CD14-positive monocyte (primary cell): ENCODE data around the gene TNFRSF25. TPM values are rescaled to one million over a fixed set of nuclear protein-coding genes. Genes with fewer than 3 reads are reported as not detected.
"Not testable (repeated sequence)": the region's sequence is repeated elsewhere in the genome, so short reads cannot be mapped to it uniquely, and the experiment has no call there.

ENCODE experiments used
- DNase-seq, 3 donors: peaks; one replicate each; pipeline ENCODE4 v3.0.0-alpha.2; 2011 to 2022
- H2AFZ ChIP-seq: 2 replicates; pipeline ENCODE4 v1.6.0; 2012; ENCODE audit warnings: mild to moderate bottlenecking, low read depth, low read length, inconsistent platforms; ENCODE audit not compliant: insufficient read depth, poor library complexity, severe bottlenecking
- H3K27ac ChIP-seq, 2 donors: 1 replicate in 1 of 2; 2 replicates in 1 of 2; pipeline ENCODE4 v1.5.1; 2012 to 2013; ENCODE audit warnings: low read length in 2 of 2, control low read depth in 1 of 2, inconsistent platforms in 1 of 2, low read depth in 1 of 2, mild to moderate bottlenecking in 1 of 2
- H3K27me3 ChIP-seq, 2 donors: one replicate each; pipeline versions ENCODE4 v1.6.0 to v1.6.1; 2011 to 2013; ENCODE audit warnings: low read length in 2 of 2; ENCODE audit not compliant: control insufficient read depth in 2 of 2, insufficient read depth in 2 of 2
- H3K36me3 ChIP-seq, 2 donors: replicated peaks in 1 of 2; 1 replicate in 1 of 2; 2 replicates in 1 of 2; pipeline versions ENCODE4 v1.5.1 to v1.6.1; 2012 to 2013; ENCODE audit warnings: low read length in 2 of 2, control low read depth in 1 of 2, inconsistent platforms in 1 of 2, mild to moderate bottlenecking in 1 of 2; ENCODE audit not compliant: insufficient read depth in 2 of 2, control insufficient read depth in 1 of 2
- H3K4me1 ChIP-seq, 2 donors: 1 replicate in 1 of 2; 2 replicates in 1 of 2; pipeline versions ENCODE4 v1.5.1 to v1.6.1; 2012 to 2013; ENCODE audit warnings: low read length in 2 of 2, control low read depth in 1 of 2, inconsistent platforms in 1 of 2, mild to moderate bottlenecking in 1 of 2, moderate library complexity in 1 of 2; ENCODE audit not compliant: insufficient read depth in 2 of 2, control insufficient read depth in 1 of 2
- H3K4me2 ChIP-seq: replicated peaks from 2 replicates; pipeline ENCODE3; 2012; ENCODE audit warnings: low read length, moderate library complexity, mild to moderate bottlenecking; ENCODE audit not compliant: poor library complexity, severe bottlenecking; ENCODE audit errors: extremely low read depth
- H3K4me3 ChIP-seq, 3 experiments: fragments of 200-600 bp in 1 of 3; sonication (generic) in 1 of 3; replicated peaks in 1 of 3; 1 replicate in 2 of 3; 2 replicates in 1 of 3; pipeline ENCODE4 v1.5.1; 2011 to 2013; ENCODE audit warnings: low read length in 3 of 3, mild to moderate bottlenecking in 3 of 3, control low read depth in 2 of 3, low read depth in 2 of 3, inconsistent platforms in 1 of 3, moderate library complexity in 1 of 3
- H3K79me2 ChIP-seq: 2 replicates; pipeline ENCODE4 v1.6.0; 2012; ENCODE audit warnings: mild to moderate bottlenecking, control low read depth, inconsistent platforms, low read length, moderate library complexity; ENCODE audit not compliant: insufficient read depth
- H3K9ac ChIP-seq: 2 replicates; pipeline ENCODE4 v1.6.0; 2017; ENCODE audit warnings: low read length, mild to moderate bottlenecking; ENCODE audit not compliant: insufficient read depth, poor library complexity, severe bottlenecking
- H3K9me3 ChIP-seq, 2 donors: replicated peaks in 1 of 2; 1 replicate in 1 of 2; 2 replicates in 1 of 2; pipeline versions ENCODE4 v1.5.1 to v1.6.1; 2012 to 2013; ENCODE audit warnings: low read length in 2 of 2, control low read depth in 1 of 2; ENCODE audit not compliant: control insufficient read depth in 1 of 2, insufficient read depth in 1 of 2
- H4K20me1 ChIP-seq: 2 replicates; pipeline ENCODE4 v1.6.0; 2012; ENCODE audit warnings: mild to moderate bottlenecking, low read length, control low read depth, moderate library complexity; ENCODE audit not compliant: insufficient read depth
- H3K27ac Mint-ChIP-seq, 7 donors: one replicate each; pipeline ENCODE4 v1.8.0; 2020; ENCODE audit warnings: mild to moderate bottlenecking in 7 of 7, mixed read lengths in 7 of 7, moderate library complexity in 6 of 7, inconsistent platforms in 2 of 7
- H3K27me3 Mint-ChIP-seq, 3 donors: one replicate each; pipeline ENCODE4 v1.8.0; 2021 to 2022; ENCODE audit warnings: low read depth in 3 of 3, mild to moderate bottlenecking in 3 of 3, mixed read lengths in 3 of 3, moderate library complexity in 3 of 3, inconsistent platforms in 1 of 3
- H3K36me3 Mint-ChIP-seq, 2 donors: one replicate each; pipeline ENCODE4 v1.8.0; 2020; ENCODE audit warnings: mixed read lengths in 2 of 2, inconsistent platforms in 1 of 2, mild to moderate bottlenecking in 1 of 2
- H3K4me1 Mint-ChIP-seq: one replicate; pipeline ENCODE4 v1.8.0; 2020; ENCODE audit warnings: mild to moderate bottlenecking, mixed read lengths
- H3K4me3 Mint-ChIP-seq, 2 donors: one replicate each; pipeline ENCODE4 v1.8.0; 2020; ENCODE audit warnings: mild to moderate bottlenecking in 2 of 2, mixed read lengths in 2 of 2, moderate library complexity in 1 of 2
- H3K9me3 Mint-ChIP-seq, 7 donors: one replicate each; pipeline ENCODE4 v1.8.0; 2020 to 2022; ENCODE audit warnings: mixed read lengths in 7 of 7, mild to moderate bottlenecking in 6 of 7, moderate library complexity in 6 of 7, inconsistent platforms in 2 of 7
- CTCF ChIP-seq: fragments of 200-600 bp; IDR thresholded peaks from one replicate; pipeline ENCODE4 v1.8.0; 2022; ENCODE audit warnings: antibody characterized with exemption, mild to moderate bottlenecking
- WGBS: methylation state at CpG from one replicate; pipeline ENCODE4 v1.1.5; 2013; ENCODE audit warnings: missing lambda C conversion rate; ENCODE audit not compliant: insufficient coverage; 5-methylcytosine and 5-hydroxymethylcytosine counted together
- intact Hi-C, 2 donors: fragments of 100-400 bp; cut with micrococcal nuclease; formaldehyde crosslinking; loops; one replicate each; pipeline versions ENCODE4 v1.15.0 to v1.15.1; 2023
- polyA plus RNA-seq, 3 donors: library from polyadenylated mRNA; depleted of rRNA in 1 of 3; unstranded in 2 of 3; stranded (reverse) in 1 of 3; fragments of 300-500 nt in 2 of 3; fragments of >200 nt in 1 of 3; fragmentation: Illumina TruSeq in 2 of 3; gene quantifications; 1 replicate in 2 of 3; 2 replicates in 1 of 3; pipeline ENCODE4 v1.2.3, GENCODE V29; 2012 to 2021

TNFRSF25 gene
- polyA plus RNA-seq, 3 donors = 0.33 to 3.0 (median 0.48) TPM

- Histone ChIP-seq H4K20me1 (no peaks in the 10 kb centered on the region), H3K4me3 (no peak overlapping the region), H3K79me2 (no peaks in the 10 kb centered on the region), H3K27ac (no peak overlapping the region), H3K9ac (no peak overlapping the region), H3K4me1 (no peaks in the 10 kb centered on the region), H3K27me3 (peaks cover 6 to 68% of the 10 kb centered on the region in 2 donors), H3K4me2 (no peak overlapping the region), H2AFZ (no peak overlapping the region), H3K36me3 (no peaks in the 10 kb centered on the region), H3K9me3 (no peaks in the 10 kb centered on the region)
- Mint-ChIP-seq H3K36me3 (peaks cover 0 to 5% of the 10 kb centered on the region in 2 donors), H3K4me3 (peak overlapping the region in 1 of 2 donors; percentile 33), H3K9me3 (peaks cover 0 to 10% (median 0%) of the 10 kb centered on the region in 7 donors), H3K27me3 (peaks cover 75 to 90% (median 79%) of the 10 kb centered on the region in 3 donors), H3K4me1 (peaks cover 2% of the 10 kb centered on the region), H3K27ac (no peak overlapping the region)
- no peak for DNase-seq
- 89% methylated on average over 6 of the region's 6 CpGs for WGBS
- TF ChIP-seq CTCF = no peak
- intact Hi-C loops = no loop called here
Measured at GRCh38 chr1:6450943-6451373, 15.0 kb downstream of the TNFRSF25 start.

GRCh38 chr1:6450486-6450885 lies 15.5 kb downstream of the TNFRSF25 start:
- Mint-ChIP-seq H3K4me3 (peak overlapping the region in 1 of 2 donors; percentile 33), H3K27me3 (peaks cover 73 to 91% (median 79%) of the 10 kb centered on the region in 3 donors), H3K9me3 (peaks cover 0 to 10% (median 0%) of the 10 kb centered on the region in 7 donors)
- 30% methylated on average over 6 of the region's 10 CpGs for WGBS
- H3K36me3 ChIP-seq, H3K36me3 Mint-ChIP-seq, H2AFZ ChIP-seq, H3K79me2 ChIP-seq, H3K9ac ChIP-seq, H3K27ac Mint-ChIP-seq, H3K4me1 Mint-ChIP-seq, H3K9me3 ChIP-seq, H4K20me1 ChIP-seq, H3K27ac ChIP-seq, intact Hi-C loops, H3K4me1 ChIP-seq, DNase-seq, H3K4me3 ChIP-seq, H3K4me2 ChIP-seq: not testable (repeated sequence)
- peaks cover 6 to 65% of the 10 kb centered on the region in 2 donors for H3K27me3 ChIP-seq
